Measurements from ENCODE around the gene RPRD2.

- TF ChIP-seq EZH2 (IDR thresholded peaks at IDR 0.05) (no peak), POLR2AphosphoS5 (IDR thresholded peaks at IDR 0.05; ENCODE audit: borderline replicate concordance, low read depth, low read length) (no peak), FOXP2 (optimal IDR thresholded peaks at IDR 0.05; ENCODE audit: control extremely low read depth, extremely low read length, insufficient read depth) (no peak)
Measured at GRCh38 chr1:150408800-150409199, 44.9 kb downstream of the RPRD2 start.
